Cardiac atrium fibroblast (primary cell): ENCODE data around the gene OR2T12. TPM values are rescaled to one million over a fixed set of nuclear protein-coding genes. Genes with fewer than 3 reads are reported as not detected.

Experiments used
- total RNA-seq: library from RNA; depleted of rRNA; stranded (reverse); fragments of >200 nt; gene quantifications from 2 replicates; pipeline ENCODE4 v1.2.3, GENCODE V29; 2015

OR2T12 gene
- not detected in 2 replicates for total RNA-seq

GRCh38 chr1:248303324-248303723 lies at the start of gene OR2T12:
OR2T12 (minus strand) TSS chr1:248303424; CDS start chr1:248295578, 7,846 bp downstream.

GRCh38 chr1:248348475-248348874 lies 45.3 kb upstream of the OR2T12 start, which contains the start of gene OR14C36:
OR14C36 (plus strand) TSS chr1:248348775; CDS start chr1:248348775, 0 bp downstream.

GRCh38 chr1:248324468-248324867 lies 21.2 kb upstream of the OR2T12 start, which contains the start of gene OR2M7:
OR2M7 (minus strand) TSS chr1:248324568; CDS start chr1:248324568, 0 bp downstream.

GRCh38 chr1:248277876-248278275 lies 25.3 kb downstream of the OR2T12 start, which contains the start of gene OR2T33:
OR2T33 (minus strand) TSS chr1:248277976; CDS start chr1:248273814, 4,162 bp downstream.

Other genes starting within 250 kb of the OR2T12 start
- gene OR2L13, start 208.2 kb downstream of the OR2T12 start, total RNA-seq = not detected in 2 replicates
- not detected in 2 replicates for gene OR2M5, start 158.3 kb downstream of the OR2T12 start, total RNA-seq
- not detected in 2 replicates for gene OR2M2, start 128.6 kb downstream of the OR2T12 start, total RNA-seq
- not detected in 2 replicates for gene OR2M3, start 106.2 kb downstream of the OR2T12 start, total RNA-seq
- gene OR2M4, start 72.0 kb downstream of the OR2T12 start, total RNA-seq = not detected in 2 replicates
- not detected in 2 replicates for gene OR2T33, start 25.4 kb downstream of the OR2T12 start, total RNA-seq
- not detected in 2 replicates for gene OR2M7, start 21.1 kb upstream of the OR2T12 start, total RNA-seq
- not detected in 2 replicates for gene OR14C36, start 45.4 kb upstream of the OR2T12 start, total RNA-seq
- gene OR2T4, start 58.2 kb upstream of the OR2T12 start, total RNA-seq = not detected in 2 replicates
- gene OR2T6, start 72.3 kb upstream of the OR2T12 start, total RNA-seq = not detected in 2 replicates
- not detected in 2 replicates for gene OR2T1, start 99.6 kb upstream of the OR2T12 start, total RNA-seq
- gene OR2T2, start 142.2 kb upstream of the OR2T12 start, total RNA-seq = not detected in 2 replicates
- gene OR2T3, start 169.9 kb upstream of the OR2T12 start, total RNA-seq = not detected in 2 replicates
- gene OR2T5, start 185.2 kb upstream of the OR2T12 start, total RNA-seq = not detected in 2 replicates
- gene OR2G6, start 204.6 kb upstream of the OR2T12 start, total RNA-seq = not detected in 2 replicates